H1 (cell line): ENCODE results near the gene RAP2C. TPM values are rescaled to one million over a fixed set of nuclear protein-coding genes. Genes with fewer than 3 reads are reported as not detected.

Source experiments
- CTCF ChIA-PET: fragments of 300-600 bp; sonication (Branson Sonifier 250); formaldehyde crosslinking; loops from one replicate; lab custom pipeline; 2021; ENCODE audit not compliant: partially characterized antibody; lab: Charles Lee
- POLR2A ChIA-PET: fragments of 300-600 bp; sonication (Branson Sonifier 250); formaldehyde crosslinking; loops from one replicate; lab custom pipeline; 2021; ENCODE audit warnings: inconsistent platforms; ENCODE audit not compliant: partially characterized antibody; lab: Charles Lee
- DNase-seq, 2 experiments: peaks; one replicate each; pipeline versions ENCODE4 v3.0.0 to v3.0.0-alpha.2; 2010 to 2022; ENCODE audit warnings: low spot score in 2 of 2, low read depth in 1 of 2, mixed read lengths in 1 of 2
- FAIRE-seq: peaks from 2 replicates; lab custom pipeline; 2011; peaks lifted over from hg19 to GRCh38; lab: Jason Lieb, UNC
- H2AFZ ChIP-seq: 2 replicates; pipeline ENCODE4 v1.8.1; 2012; ENCODE audit warnings: low read length, inconsistent platforms
- H2AK5ac ChIP-seq: 2 replicates; pipeline ENCODE4 v1.6.1; 2013; ENCODE audit warnings: low read depth, low read length
- H2BK120ac ChIP-seq: replicated peaks from 2 replicates; pipeline ENCODE3; 2013; ENCODE audit warnings: low read depth, low read length, inconsistent platforms
- H2BK12ac ChIP-seq: 2 replicates; pipeline ENCODE4 v1.6.1; 2013; ENCODE audit warnings: low read depth, low read length
- H2BK15ac ChIP-seq: 2 replicates; pipeline ENCODE4 v1.6.1; 2013; ENCODE audit warnings: low read length
- H2BK20ac ChIP-seq: 2 replicates; pipeline ENCODE4 v1.6.1; 2013; ENCODE audit warnings: low read length
- H2BK5ac ChIP-seq: 2 replicates; pipeline ENCODE4 v1.6.1; 2013; ENCODE audit warnings: low read depth, low read length
- H3K14ac ChIP-seq: 2 replicates; pipeline ENCODE4 v1.6.1; 2013; ENCODE audit warnings: inconsistent platforms; ENCODE audit not compliant: insufficient read length
- H3K18ac ChIP-seq: 2 replicates; pipeline ENCODE4 v1.6.1; 2013; ENCODE audit warnings: low read length; ENCODE audit errors: extremely low read depth
- H3K23ac ChIP-seq: 2 replicates; pipeline ENCODE4 v1.6.1; 2013; ENCODE audit warnings: inconsistent platforms; ENCODE audit not compliant: insufficient read length
- H3K23me2 ChIP-seq: 2 replicates; pipeline ENCODE4 v1.6.1; 2013; ENCODE audit warnings: low read depth, low read length
- H3K27ac ChIP-seq: 2 replicates; pipeline ENCODE4 v1.6.1; 2011; ENCODE audit warnings: low read depth, low read length, inconsistent platforms
- H3K27me3 ChIP-seq, 4 experiments: replicated peaks in 1 of 4; 1 replicate in 1 of 4; 2 replicates in 3 of 4; pipeline versions ENCODE4 v1.6.1 to v1.8.1; 2011 to 2013; ENCODE audit warnings: low read length in 3 of 4, mild to moderate bottlenecking in 3 of 4, inconsistent platforms in 2 of 4, mixed read lengths in 2 of 4, moderate library complexity in 1 of 4; ENCODE audit not compliant: control insufficient read depth in 3 of 4, insufficient read depth in 3 of 4; ENCODE audit errors: extremely low read depth in 1 of 4
- H3K36me3 ChIP-seq, 4 experiments: 2 replicates each; pipeline versions ENCODE4 v1.6.1 to v1.8.1; 2011 to 2013; ENCODE audit warnings: mild to moderate bottlenecking in 4 of 4, low read length in 3 of 4, moderate library complexity in 2 of 4, control low read depth in 1 of 4, inconsistent platforms in 1 of 4; ENCODE audit not compliant: insufficient read depth in 4 of 4, control insufficient read depth in 2 of 4
- H3K4ac ChIP-seq: replicated peaks from 2 replicates; pipeline ENCODE3; 2013; ENCODE audit warnings: low read length, low read depth, mixed read lengths, inconsistent platforms; ENCODE audit not compliant: insufficient read length
- H3K4me1 ChIP-seq, 4 experiments: replicated peaks in 1 of 4; 1 replicate in 1 of 4; 2 replicates in 3 of 4; pipeline versions ENCODE4 v1.6.1 to v1.8.1; 2011 to 2013; ENCODE audit warnings: low read length in 3 of 4, inconsistent platforms in 2 of 4, mixed read lengths in 1 of 4; ENCODE audit not compliant: insufficient read depth in 4 of 4, control insufficient read depth in 3 of 4
- H3K4me2 ChIP-seq, 2 experiments: 2 replicates each; pipeline versions ENCODE4 v1.6.1 to v1.8.1; 2011 to 2013; ENCODE audit warnings: low read depth in 2 of 2, low read length in 2 of 2, control low read depth in 1 of 2, inconsistent platforms in 1 of 2, mild to moderate bottlenecking in 1 of 2; ENCODE audit not compliant: insufficient read depth in 1 of 2
- H3K4me3 ChIP-seq, 4 experiments: fragments of 200-600, 300-600 bp in 1 of 4; sonication (generic), shearing (Covaris generic), sonication (Bioruptor Twin) in 1 of 4; 2 replicates each; pipeline versions ENCODE4 v1.5.1 to v1.8.1; 2011 to 2016; ENCODE audit warnings: low read length in 4 of 4, low read depth in 3 of 4, control low read depth in 2 of 4, inconsistent platforms in 2 of 4, mild to moderate bottlenecking in 2 of 4, mixed read lengths in 1 of 4, moderate library complexity in 1 of 4; ENCODE audit not compliant: insufficient read depth in 2 of 4; ENCODE audit errors: extremely low read depth in 1 of 4
- H3K56ac ChIP-seq: replicated peaks from 2 replicates; pipeline ENCODE3; 2013; ENCODE audit warnings: low read depth, mild to moderate bottlenecking, mixed read lengths, low read length, inconsistent platforms; ENCODE audit not compliant: insufficient read length
- H3K79me1 ChIP-seq: 2 replicates; pipeline ENCODE4 v1.6.1; 2013; ENCODE audit warnings: low read depth, low read length, control low read depth
- H3K79me2 ChIP-seq, 2 experiments: 2 replicates each; pipeline versions ENCODE4 v1.6.1 to v1.8.1; 2012 to 2013; ENCODE audit warnings: low read length in 2 of 2, mild to moderate bottlenecking in 2 of 2, inconsistent platforms in 1 of 2; ENCODE audit not compliant: insufficient read depth in 2 of 2, control insufficient read depth in 1 of 2
- H3K9ac ChIP-seq, 4 experiments: replicated peaks in 1 of 4; 1 replicate in 1 of 4; 2 replicates in 3 of 4; pipeline versions ENCODE4 v1.6.1 to v1.8.1; 2011 to 2013; ENCODE audit warnings: low read depth in 3 of 4, low read length in 3 of 4, control low read depth in 2 of 4, mild to moderate bottlenecking in 2 of 4, moderate library complexity in 2 of 4, inconsistent platforms in 1 of 4; ENCODE audit errors: extremely low read depth in 1 of 4
- H3K9me3 ChIP-seq, 2 experiments: 2 replicates each; pipeline versions ENCODE4 v1.6.1 to v1.8.1; 2012 to 2013; ENCODE audit warnings: mild to moderate bottlenecking in 2 of 2, moderate library complexity in 2 of 2, control low read depth in 1 of 2, inconsistent platforms in 1 of 2, low read depth in 1 of 2, low read length in 1 of 2, mixed read lengths in 1 of 2; ENCODE audit not compliant: insufficient read depth in 2 of 2
- H4K20me1 ChIP-seq, 2 experiments: replicated peaks in 1 of 2; 2 replicates each; pipeline versions ENCODE3 to v1.8.1; 2011 to 2013; ENCODE audit warnings: inconsistent platforms in 2 of 2, low read length in 2 of 2, mild to moderate bottlenecking in 1 of 2; ENCODE audit not compliant: insufficient read depth in 2 of 2, control insufficient read depth in 1 of 2
- H4K5ac ChIP-seq: 2 replicates; pipeline ENCODE4 v1.6.1; 2013; ENCODE audit warnings: low read length, low read depth, mixed read lengths, inconsistent platforms; ENCODE audit not compliant: insufficient read length
- H4K8ac ChIP-seq: 2 replicates; pipeline ENCODE4 v1.8.0; 2013; ENCODE audit warnings: mild to moderate bottlenecking, moderate library complexity, low read length, inconsistent platforms; ENCODE audit not compliant: insufficient read depth; ENCODE audit errors: extremely low read depth
- H4K91ac ChIP-seq: replicated peaks from 2 replicates; pipeline ENCODE3; 2013; ENCODE audit warnings: low read length, mixed read lengths, inconsistent platforms; ENCODE audit not compliant: insufficient read length
- ASH2L ChIP-seq: fragments of 200-600, 300-600 bp; sonication (generic); IDR thresholded peaks from one replicate; pipeline ENCODE4 v1.7.1; 2017; ENCODE audit warnings: low read length
- BCL11A ChIP-seq, 2 experiments: IDR thresholded peaks; one replicate each; pipeline ENCODE4 v1.6.1; 2011; ENCODE audit warnings: low read depth in 2 of 2, low read length in 2 of 2, mild to moderate bottlenecking in 2 of 2
- BRCA1 ChIP-seq: IDR thresholded peaks from 2 replicates; pipeline ENCODE4 v1.6.1; 2012; ENCODE audit warnings: low read depth, low read length, improper control_type of control experiment
- CBX5 ChIP-seq: fragments of 300-800, 300-1000 bp; sonication (generic); IDR thresholded peaks from 2 replicates; pipeline ENCODE4 v1.7.1; 2016; ENCODE audit warnings: antibody characterized with exemption, low read length, low read depth
- GABPA ChIP-seq: IDR thresholded peaks from 2 replicates; pipeline ENCODE4 v1.6.1; 2011; ENCODE audit warnings: mild to moderate bottlenecking, low read length, moderate library complexity, borderline replicate concordance; ENCODE audit not compliant: insufficient read depth
- KDM4A ChIP-seq: IDR thresholded peaks from one replicate; pipeline ENCODE4 v1.7.1; 2012; ENCODE audit warnings: low read depth, mild to moderate bottlenecking, moderate library complexity, low read length, inconsistent platforms; ENCODE audit not compliant: severe bottlenecking
- KDM5A ChIP-seq: fragments of 200-600 bp; IDR thresholded peaks from 2 replicates; pipeline ENCODE4 v1.7.1; 2012; ENCODE audit warnings: mild to moderate bottlenecking, low read length, inconsistent platforms, mixed read lengths
- MAFK ChIP-seq: IDR thresholded peaks from 2 replicates; pipeline ENCODE4 v1.6.1; 2012; ENCODE audit warnings: low read depth, mild to moderate bottlenecking, improper control_type of control experiment, low read length
- NANOG ChIP-seq: IDR thresholded peaks from 2 replicates; pipeline ENCODE4 v1.6.1; 2011; ENCODE audit warnings: low read length, low read depth, mild to moderate bottlenecking, inconsistent platforms; ENCODE audit not compliant: insufficient read depth, poor library complexity, severe bottlenecking
- POU5F1 ChIP-seq: IDR thresholded peaks from 2 replicates; pipeline ENCODE4 v1.6.1; 2011; ENCODE audit warnings: low read depth, mild to moderate bottlenecking, low read length, moderate library complexity
- RFX5 ChIP-seq: IDR thresholded peaks from 2 replicates; pipeline ENCODE4 v1.6.1; 2011; ENCODE audit warnings: low read depth, low read length, improper control_type of control experiment, borderline replicate concordance
- SAP30 ChIP-seq: fragments of 300-600 bp; sonication (generic); IDR thresholded peaks from 2 replicates; pipeline ENCODE4 v1.7.1; 2012; ENCODE audit warnings: low read length, moderate library complexity, mild to moderate bottlenecking, inconsistent platforms; ENCODE audit not compliant: insufficient read depth, insufficient replicate concordance
- TAF1 ChIP-seq: IDR thresholded peaks from 2 replicates; pipeline ENCODE4 v1.6.1; 2011; ENCODE audit warnings: mild to moderate bottlenecking, low read depth, low read length
- WGBS, 2 experiments: shearing (Covaris generic) in 1 of 2; methylation state at CpG; one replicate each; pipeline versions ENCODE4 v1.1.6 to v1.1.7; 2013 to 2015; ENCODE audit warnings: low lambda C conversion rate in 2 of 2, mixed read lengths in 2 of 2, inconsistent platforms in 1 of 2, low coverage in 1 of 2, missing lambda C conversion rate in 1 of 2; ENCODE audit not compliant: insufficient replicate concordance in 2 of 2, insufficient coverage in 1 of 2, insufficient read length in 1 of 2; ENCODE audit errors: extremely low coverage in 1 of 2, missing lambda C conversion rate in 1 of 2; 5-methylcytosine and 5-hydroxymethylcytosine counted together
- polyA plus RNA-seq, 7 experiments: library from polyadenylated mRNA; depleted of rRNA in 3 of 7; stranded (reverse) in 5 of 7; unstranded in 2 of 7; fragments of >200 nt in 5 of 7; fragments of 200-250 nt in 2 of 7; gene quantifications; 1 replicate in 5 of 7; 2 replicates in 1 of 7; 4 replicates in 1 of 7; pipeline versions ENCODE4 v1.2.1 to v1.2.3, GENCODE V29; 2011 to 2013; ENCODE audit warnings: missing spikeins in 2 of 7, mixed read lengths in 2 of 7
- total RNA-seq: library from RNA; stranded (reverse); fragmentation: NEBNext Ultra II Directional; extraction: Animal tissue kit (Norgen Biotek cat#: 25700); gene quantifications from 2 replicates; pipeline ENCODE4 v1.2.1, GENCODE V29; 2021

Gene RAP2C
- total and polyA plus RNA-seq, 2 of the 8 experiments (the other 6 are each of a cell fraction or from before 2014, with no cell fraction given), result 4.7 to 20.5 TPM

DNA sequence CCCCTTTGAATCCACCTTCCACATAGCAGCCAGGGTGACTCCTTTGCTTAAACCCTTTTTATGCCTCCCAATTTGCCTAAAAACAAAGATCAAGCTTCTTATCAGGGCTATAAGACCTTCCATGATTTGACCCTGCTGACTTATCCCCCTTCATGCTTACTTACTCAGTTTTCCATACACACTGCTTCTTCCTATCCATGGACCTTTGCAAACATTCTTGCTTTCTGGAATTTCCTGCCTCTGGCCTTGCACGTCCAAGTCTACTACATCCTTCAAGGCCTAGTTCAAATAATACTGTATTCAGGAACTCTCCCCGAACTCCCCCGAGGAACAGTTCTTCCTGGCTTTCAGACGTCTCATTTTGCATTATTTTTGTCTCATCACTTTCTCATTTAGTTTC lies 31.8 kb downstream of the RAP2C start:
- DNase-seq, result no peak
- no peaks in the 10 kb centered on the region for H3K27me3 ChIP-seq
- FAIRE-seq, result no peak

More for the DNA sequence above, 31.8 kb downstream of the RAP2C start:
- TF ChIP-seq CBX5, result no peak
- TF ChIP-seq RFX5, result no peak
- no peak for TF ChIP-seq POU5F1
- no peak for TF ChIP-seq ASH2L
- TF ChIP-seq TAF1, result no peak
- TF ChIP-seq BRCA1, result no peak
- TF ChIP-seq NANOG, result no peak
- TF ChIP-seq KDM5A, result no peak
- TF ChIP-seq KDM4A, result no peak
- TF ChIP-seq MAFK, result no peak
- no peak for TF ChIP-seq GABPA
- TF ChIP-seq BCL11A (IDR thresholded peaks at IDR 0.05; ENCODE audit: low read depth in 2 of 2, low read length in 2 of 2), result no peak
- no peak for TF ChIP-seq SAP30
- Histone ChIP-seq H3K56ac (no peak overlapping the region), H3K4me2 (no peak overlapping the region), H4K20me1 (no peaks in the 10 kb centered on the region), H3K23me2 (no peaks in the 10 kb centered on the region), H2AK5ac (no peak overlapping the region), H2BK12ac (no peak overlapping the region), H3K9me3 (peaks cover 0 to 3% of the 10 kb centered on the region in 2 experiments; a peak in 1 of 4 replicates), H3K4me1 (no peaks in the 10 kb centered on the region), H2AFZ (no peak overlapping the region), H3K23ac (no peak overlapping the region), H3K18ac (no peak overlapping the region), H2BK5ac (no peak overlapping the region), H4K5ac (no peak overlapping the region), H4K91ac (no peak overlapping the region), H3K9ac (no peak overlapping the region), H3K27ac (no peak overlapping the region), H3K4me3 (no peak overlapping the region), H3K14ac (no peak overlapping the region), H3K36me3 (no peaks in the 10 kb centered on the region), H3K4ac (no peak overlapping the region), H3K79me2 (no peaks in the 10 kb centered on the region), H3K79me1 (no peaks in the 10 kb centered on the region), H2BK20ac (no peak overlapping the region), H4K8ac (no peak overlapping the region), H2BK120ac (no peak overlapping the region), H2BK15ac (no peak overlapping the region)
- 93% methylated on average over 4 of the region's 4 CpGs; no CpG with 5 or more reads in 1 of the 2 experiments for WGBS, 2 experiments
- ChIA-PET POLR2A (no interaction called here), CTCF (no interaction called here)
